Parathyroid adenoma (tissue), 2 donors: ENCODE results near the gene FAM53B.
A peak's percentile ranks its signal among the peaks of the same experiment; 100 is the strongest.

Experiments used
- H2AFZ ChIP-seq: fragments of 300-600 bp; sonication (generic); one replicate; pipeline ENCODE4 v1.7.0; 2017; ENCODE audit warnings: antibody characterized with exemption, mild to moderate bottlenecking
- H3K27ac ChIP-seq: fragments of 300-600 bp; sonication (generic); one replicate; pipeline ENCODE4 v1.7.0; 2017
- H3K27me3 ChIP-seq: fragments of 300-600 bp; sonication (generic); one replicate; pipeline ENCODE4 v1.7.0; 2017; ENCODE audit warnings: low read length; ENCODE audit not compliant: control insufficient read depth, insufficient read depth
- H3K36me3 ChIP-seq: fragments of 300-600 bp; sonication (generic); one replicate; pipeline ENCODE4 v1.7.0; 2017; ENCODE audit warnings: low read length; ENCODE audit not compliant: control insufficient read depth, insufficient read depth
- H3K4me1 ChIP-seq: fragments of 300-600 bp; sonication (generic); one replicate; pipeline ENCODE4 v1.7.0; 2017; ENCODE audit warnings: control low read depth
- H3K4me2 ChIP-seq: fragments of 300-600 bp; sonication (generic); one replicate; pipeline ENCODE4 v1.7.0; 2017; ENCODE audit warnings: low read length
- H3K4me3 ChIP-seq: fragments of 300-600 bp; sonication (generic); one replicate; pipeline ENCODE4 v1.7.0; 2017; ENCODE audit warnings: low read depth, low read length
- H3K79me2 ChIP-seq: fragments of 300-600 bp; sonication (generic); one replicate; pipeline ENCODE4 v1.7.0; 2017; ENCODE audit warnings: control low read depth
- H3K9ac ChIP-seq: fragments of 300-600 bp; sonication (generic); one replicate; pipeline ENCODE4 v1.7.0; 2017; ENCODE audit warnings: mild to moderate bottlenecking
- H3K9me3 ChIP-seq: fragments of 300-600 bp; sonication (generic); one replicate; pipeline ENCODE4 v1.7.0; 2017; ENCODE audit warnings: low read length; ENCODE audit not compliant: control insufficient read depth
- TF ChIP-seq, protein P1 (sequence below): fragments of 300-600 bp; sonication (generic); IDR thresholded peaks from one replicate; pipeline ENCODE4 v1.7.0; 2017; ENCODE audit warnings: antibody characterized with exemption, mild to moderate bottlenecking
- donor health status: primary hyperparathyroidism.

The FAM53B gene

DNA sequence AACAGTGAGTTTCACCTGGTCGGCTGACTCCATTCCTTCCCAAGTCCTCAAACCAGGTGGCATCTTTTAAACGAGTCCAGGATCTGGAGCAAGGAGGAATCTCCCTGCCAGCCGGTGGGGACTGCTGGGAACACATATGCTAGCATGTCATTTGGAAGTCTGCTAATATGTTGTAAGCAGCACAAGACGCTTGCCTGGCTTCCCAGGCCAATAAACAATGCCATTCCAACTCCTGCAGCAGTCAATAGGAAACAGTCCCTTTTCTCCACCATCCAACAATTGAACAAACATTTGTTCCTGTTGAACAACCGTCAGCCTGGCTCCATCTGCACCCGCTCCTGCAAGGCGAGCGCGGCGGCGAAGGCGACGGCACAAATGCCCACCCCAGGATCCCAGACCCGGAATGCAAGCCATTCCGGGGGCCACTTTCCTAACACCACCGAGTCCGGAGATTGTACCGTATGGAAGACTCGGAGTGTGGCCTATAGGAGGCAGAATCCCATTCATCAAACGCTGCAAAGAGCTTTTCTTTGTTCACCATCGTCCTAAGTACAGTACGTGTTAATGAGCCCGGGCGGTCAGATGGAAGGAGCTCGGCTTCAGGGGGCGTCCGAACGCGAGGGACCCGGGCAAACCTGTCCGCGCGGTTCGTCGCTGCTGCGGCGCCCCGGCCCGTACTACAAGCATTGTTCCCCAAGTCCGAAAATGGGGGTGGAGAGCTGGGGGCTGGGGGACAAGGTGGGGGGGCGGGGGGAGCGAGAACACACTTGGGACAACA, 1.6 kb downstream of the FAM53B start:
- H3K4me2 ChIP-seq, result peak overlapping the region; percentile 88
- peak overlapping the region; percentile 62 for H3K4me3 ChIP-seq
- H3K36me3 ChIP-seq, result no peaks in the 10 kb centered on the region
- no peaks in the 10 kb centered on the region for H3K27me3 ChIP-seq
- peaks cover 40% of the 10 kb centered on the region for H3K4me1 ChIP-seq
- H3K9me3 ChIP-seq, result no peaks in the 10 kb centered on the region
- H2AFZ ChIP-seq, result peak overlapping the region; percentile 35
- H3K79me2 ChIP-seq, result peaks cover 27% of the 10 kb centered on the region
- TF ChIP-seq, protein P1, sequence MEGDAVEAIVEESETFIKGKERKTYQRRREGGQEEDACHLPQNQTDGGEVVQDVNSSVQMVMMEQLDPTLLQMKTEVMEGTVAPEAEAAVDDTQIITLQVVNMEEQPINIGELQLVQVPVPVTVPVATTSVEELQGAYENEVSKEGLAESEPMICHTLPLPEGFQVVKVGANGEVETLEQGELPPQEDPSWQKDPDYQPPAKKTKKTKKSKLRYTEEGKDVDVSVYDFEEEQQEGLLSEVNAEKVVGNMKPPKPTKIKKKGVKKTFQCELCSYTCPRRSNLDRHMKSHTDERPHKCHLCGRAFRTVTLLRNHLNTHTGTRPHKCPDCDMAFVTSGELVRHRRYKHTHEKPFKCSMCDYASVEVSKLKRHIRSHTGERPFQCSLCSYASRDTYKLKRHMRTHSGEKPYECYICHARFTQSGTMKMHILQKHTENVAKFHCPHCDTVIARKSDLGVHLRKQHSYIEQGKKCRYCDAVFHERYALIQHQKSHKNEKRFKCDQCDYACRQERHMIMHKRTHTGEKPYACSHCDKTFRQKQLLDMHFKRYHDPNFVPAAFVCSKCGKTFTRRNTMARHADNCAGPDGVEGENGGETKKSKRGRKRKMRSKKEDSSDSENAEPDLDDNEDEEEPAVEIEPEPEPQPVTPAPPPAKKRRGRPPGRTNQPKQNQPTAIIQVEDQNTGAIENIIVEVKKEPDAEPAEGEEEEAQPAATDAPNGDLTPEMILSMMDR, result no peak
- H3K9ac ChIP-seq, result no peak overlapping the region
- H3K27ac ChIP-seq, result peak overlapping the region; percentile 65

DNA sequence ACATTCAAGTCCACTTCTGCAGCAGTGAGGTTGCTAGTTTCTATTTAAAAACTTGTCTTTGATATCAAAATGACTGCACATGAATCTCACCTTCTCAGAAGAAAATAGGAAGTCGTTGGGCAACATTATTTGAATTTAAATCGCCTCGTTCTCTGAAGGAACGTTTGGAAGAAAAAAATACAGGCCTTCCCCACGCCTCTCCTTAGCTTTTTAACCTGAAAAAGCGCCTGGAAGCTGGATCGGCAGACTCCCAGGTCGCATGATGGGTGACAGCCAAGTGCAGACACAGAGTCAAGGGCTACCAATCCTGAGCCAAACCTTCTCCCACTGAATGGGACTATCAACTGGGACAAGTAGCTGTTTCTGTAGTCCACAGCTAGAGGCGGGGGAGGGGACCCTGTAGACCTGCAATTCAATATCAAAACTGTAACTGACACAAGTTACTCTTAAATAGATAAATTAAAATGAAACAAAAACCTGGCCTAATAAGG, 2.2 kb downstream of the FAM53B start:
- Histone ChIP-seq H3K4me1 (peaks cover 46% of the 10 kb centered on the region), H3K36me3 (no peaks in the 10 kb centered on the region), H2AFZ (no peak overlapping the region), H3K9ac (no peak overlapping the region), H3K79me2 (peaks cover 32% of the 10 kb centered on the region), H3K4me2 (peak overlapping the region; percentile 88), H3K27me3 (no peaks in the 10 kb centered on the region), H3K9me3 (no peaks in the 10 kb centered on the region), H3K4me3 (peak overlapping the region; percentile 30), H3K27ac (peak overlapping the region; percentile 65)
- TF ChIP-seq, protein P1, result no peak

DNA sequence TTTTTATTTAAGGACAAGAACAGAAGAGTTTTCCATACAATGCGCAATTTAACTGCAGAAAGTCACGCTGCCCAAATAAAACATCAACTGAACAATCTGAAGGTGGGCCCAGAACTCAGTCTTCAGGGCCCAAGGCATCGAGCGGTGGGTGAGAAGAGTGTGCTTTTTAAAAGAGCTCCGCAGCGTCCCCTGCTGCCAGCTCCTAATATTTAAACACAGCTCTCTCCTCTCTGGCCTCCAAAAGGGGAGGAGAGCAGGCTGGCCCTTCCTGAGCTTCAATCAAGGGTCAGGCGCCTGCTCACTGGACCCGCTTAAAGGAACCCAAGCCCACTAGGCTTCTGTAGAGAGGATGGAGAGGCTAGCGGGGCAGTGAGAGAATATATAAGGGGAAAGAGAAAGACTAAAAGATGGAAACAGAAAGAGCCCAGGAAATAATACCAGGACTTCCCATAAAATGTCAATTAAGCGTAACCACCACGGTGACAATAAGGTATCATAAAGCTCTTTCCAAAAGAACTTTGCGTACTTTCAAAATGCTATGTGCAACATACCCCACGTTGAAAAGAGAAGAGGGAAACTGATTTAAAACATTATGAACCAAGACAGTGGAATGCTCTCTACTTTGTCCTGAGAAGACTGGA, 2.8 kb downstream of the FAM53B start:
- Histone ChIP-seq H3K36me3 (no peaks in the 10 kb centered on the region), H3K79me2 (peaks cover 35% of the 10 kb centered on the region), H3K27ac (peak overlapping the region; percentile 65), H3K27me3 (no peaks in the 10 kb centered on the region), H3K9ac (no peak overlapping the region), H3K4me2 (peak overlapping the region; percentile 47), H2AFZ (no peak overlapping the region), H3K4me3 (peak overlapping the region; percentile 30), H3K4me1 (peaks cover 52% of the 10 kb centered on the region), H3K9me3 (no peaks in the 10 kb centered on the region)
- TF ChIP-seq, protein P1, result peak; percentile 89

DNA sequence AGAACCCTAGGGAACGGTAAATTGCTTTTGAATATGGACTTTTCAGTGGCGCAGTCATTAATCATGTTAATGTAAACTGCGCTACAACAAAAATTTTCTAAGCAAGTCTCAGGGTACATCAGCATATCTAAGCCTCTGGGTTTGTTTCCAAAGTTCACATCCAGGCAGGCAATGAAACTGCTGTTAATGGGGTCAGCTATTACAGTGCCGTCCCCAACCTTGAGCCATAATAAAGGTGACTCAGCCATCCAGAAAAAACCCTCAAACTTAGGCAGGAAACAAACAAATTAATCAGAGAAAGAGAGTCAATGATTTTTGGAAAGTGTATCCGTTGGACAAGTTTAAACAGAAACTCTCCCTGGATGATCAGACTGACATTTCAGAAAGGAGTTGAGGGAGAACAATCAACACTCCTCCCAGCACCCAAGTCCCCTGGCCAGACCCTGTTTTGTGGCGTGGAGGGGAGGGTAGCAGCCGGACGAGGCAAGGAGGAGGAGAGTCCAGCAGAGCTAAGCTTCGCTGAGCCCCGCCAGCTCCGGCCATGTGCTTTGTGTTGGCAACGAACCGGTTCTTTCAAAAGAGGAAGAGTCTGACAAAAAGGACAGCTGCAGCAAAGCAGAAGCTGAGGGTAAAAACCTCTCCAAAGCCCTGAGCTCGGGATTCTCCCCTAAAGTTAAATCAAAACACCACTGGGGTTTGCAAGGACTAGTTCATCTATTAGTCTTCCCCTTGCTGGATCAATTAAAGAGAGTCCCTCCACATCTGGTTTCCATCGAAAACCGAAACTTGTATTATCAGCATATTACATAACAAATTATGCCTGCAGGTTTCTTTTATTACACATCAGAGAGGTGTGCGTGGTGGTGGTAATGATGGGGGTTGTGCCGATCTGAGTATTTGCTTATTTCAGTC, 3.6 kb downstream of the FAM53B start:
- Histone ChIP-seq H3K27ac (peak overlapping the region; percentile 65), H3K4me3 (peak overlapping the region; percentile 30), H3K79me2 (peaks cover 39% of the 10 kb centered on the region), H3K9me3 (no peaks in the 10 kb centered on the region), H3K27me3 (no peaks in the 10 kb centered on the region), H3K4me2 (peak overlapping the region; percentile 47), H3K4me1 (peaks cover 58% of the 10 kb centered on the region), H3K9ac (no peak overlapping the region), H2AFZ (no peak overlapping the region), H3K36me3 (no peaks in the 10 kb centered on the region)
- TF ChIP-seq, protein P1, result no peak
